Uterus (tissue), 2 donors: ENCODE results near the gene FIBCD1.

Source experiments
- POLR2A ChIP-seq, 2 donors: fragments of 450-650 bp; IDR thresholded peaks; one replicate each; pipeline ENCODE4 v1.6.1; 2016; ENCODE audit warnings: antibody characterized with exemption in 2 of 2, mild to moderate bottlenecking in 1 of 2, moderate library complexity in 1 of 2
- TF ChIP-seq, protein P1 (sequence below), 4 experiments: fragments of 200-600 bp in 2 of 4; fragments of 450-650 bp in 2 of 4; sonication (generic) in 2 of 4; IDR thresholded peaks; one replicate each; pipeline ENCODE4 v1.5.1; 2016 to 2019; ENCODE audit warnings: antibody characterized with exemption in 4 of 4, mild to moderate bottlenecking in 2 of 4, moderate library complexity in 1 of 4

DNA sequence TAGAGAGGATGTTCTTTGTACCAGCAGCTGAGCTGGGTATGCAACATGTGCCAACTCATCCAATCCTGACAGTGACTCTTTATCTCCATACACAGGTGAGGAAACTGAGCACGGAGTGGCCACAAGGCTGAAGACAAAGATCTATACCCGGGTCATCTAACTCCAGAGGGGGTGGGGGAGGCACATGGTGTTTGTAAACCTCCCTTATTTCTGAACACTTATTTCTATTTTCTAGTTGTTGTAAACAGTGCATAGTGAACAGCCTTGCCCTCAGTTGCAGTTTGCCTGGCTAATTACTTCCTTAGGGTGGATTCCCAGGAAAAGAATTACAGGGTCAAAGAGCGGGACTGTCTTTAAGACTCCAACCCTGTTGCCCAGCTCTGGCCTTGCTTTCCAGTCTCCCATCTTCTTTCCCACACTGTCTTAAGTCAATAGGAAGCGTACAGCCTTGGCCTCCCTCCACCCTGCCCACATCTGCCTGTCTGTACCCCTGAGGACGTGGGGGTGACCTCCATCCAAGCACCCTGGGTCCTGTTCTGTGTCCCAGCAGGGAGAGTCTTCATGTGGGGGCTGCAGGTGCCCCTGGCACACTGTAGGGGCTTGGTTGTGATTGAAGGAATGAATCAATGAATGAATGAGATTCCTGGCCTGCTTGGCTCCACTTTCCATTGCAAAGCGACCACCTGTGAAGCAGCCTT, 13.2 kb upstream of the FIBCD1 start:
- TF ChIP-seq, protein P1, sequence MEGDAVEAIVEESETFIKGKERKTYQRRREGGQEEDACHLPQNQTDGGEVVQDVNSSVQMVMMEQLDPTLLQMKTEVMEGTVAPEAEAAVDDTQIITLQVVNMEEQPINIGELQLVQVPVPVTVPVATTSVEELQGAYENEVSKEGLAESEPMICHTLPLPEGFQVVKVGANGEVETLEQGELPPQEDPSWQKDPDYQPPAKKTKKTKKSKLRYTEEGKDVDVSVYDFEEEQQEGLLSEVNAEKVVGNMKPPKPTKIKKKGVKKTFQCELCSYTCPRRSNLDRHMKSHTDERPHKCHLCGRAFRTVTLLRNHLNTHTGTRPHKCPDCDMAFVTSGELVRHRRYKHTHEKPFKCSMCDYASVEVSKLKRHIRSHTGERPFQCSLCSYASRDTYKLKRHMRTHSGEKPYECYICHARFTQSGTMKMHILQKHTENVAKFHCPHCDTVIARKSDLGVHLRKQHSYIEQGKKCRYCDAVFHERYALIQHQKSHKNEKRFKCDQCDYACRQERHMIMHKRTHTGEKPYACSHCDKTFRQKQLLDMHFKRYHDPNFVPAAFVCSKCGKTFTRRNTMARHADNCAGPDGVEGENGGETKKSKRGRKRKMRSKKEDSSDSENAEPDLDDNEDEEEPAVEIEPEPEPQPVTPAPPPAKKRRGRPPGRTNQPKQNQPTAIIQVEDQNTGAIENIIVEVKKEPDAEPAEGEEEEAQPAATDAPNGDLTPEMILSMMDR (IDR thresholded peaks at IDR 0.05) = no peak
- no peak for TF ChIP-seq POLR2A (IDR thresholded peaks at IDR 0.05)
